Naive thymus-derived CD4-positive, alpha-beta T cell (primary cell): ENCODE data around the gene SYT2. TPM values are rescaled to one million over a fixed set of nuclear protein-coding genes. Genes with fewer than 3 reads are reported as not detected.
A peak's percentile ranks its signal among the peaks of the same experiment; 100 is the strongest.

Experiments used
- ATAC-seq: fragments of 150-1000 bp; cut with Tn5 transposase; 2 replicates; pipeline ENCODE4 v1.10.0; 2021; ENCODE audit warnings: mild to moderate bottlenecking, moderate library complexity
- CTCF ChIA-PET: fragments of 350-600 bp; sonication (Branson Sonifier 250); formaldehyde crosslinking; loops from one replicate; lab custom pipeline; 2021; ENCODE audit warnings: antibody characterized with exemption; lab: Charles Lee
- POLR2A ChIA-PET: fragments of 350-600 bp; sonication (Branson Sonifier 250); formaldehyde crosslinking; loops from one replicate; lab custom pipeline; 2021; ENCODE audit warnings: antibody characterized with exemption, inconsistent platforms; lab: Charles Lee
- DNase-seq, 9 donors: peaks; one replicate each; pipeline versions ENCODE4 v3.0.0 to v3.0.0-alpha.2; 2020 to 2022; ENCODE audit warnings: mixed read lengths in 1 of 9
- H3K27ac ChIP-seq: one replicate; pipeline ENCODE4 v1.7.0; 2013; ENCODE audit warnings: mild to moderate bottlenecking, low read depth, low read length, moderate library complexity
- H3K27me3 ChIP-seq, 2 donors: one replicate each; pipeline ENCODE4 v1.7.0; 2013; ENCODE audit warnings: low read length in 2 of 2, mild to moderate bottlenecking in 2 of 2, moderate library complexity in 2 of 2; ENCODE audit not compliant: control insufficient read depth in 2 of 2, insufficient read depth in 2 of 2
- H3K36me3 ChIP-seq, 3 experiments: 1 replicate in 2 of 3; 2 replicates in 1 of 3; pipeline ENCODE4 v1.7.0; 2013; ENCODE audit warnings: low read length in 3 of 3, mild to moderate bottlenecking in 3 of 3, moderate library complexity in 1 of 3; ENCODE audit not compliant: insufficient read depth in 3 of 3, control insufficient read depth in 2 of 3
- H3K4me1 ChIP-seq, 2 donors: one replicate each; pipeline ENCODE4 v1.7.0; 2013; ENCODE audit warnings: low read length in 2 of 2, mild to moderate bottlenecking in 2 of 2, moderate library complexity in 1 of 2; ENCODE audit not compliant: control insufficient read depth in 2 of 2, insufficient read depth in 2 of 2
- H3K4me3 ChIP-seq: 2 replicates; pipeline ENCODE4 v1.7.0; 2013; ENCODE audit warnings: mild to moderate bottlenecking, low read length
- H3K9me3 ChIP-seq, 3 experiments: 1 replicate in 2 of 3; 2 replicates in 1 of 3; pipeline ENCODE4 v1.7.0; 2013; ENCODE audit warnings: low read length in 3 of 3; ENCODE audit not compliant: control insufficient read depth in 2 of 3
- H3K27ac Mint-ChIP-seq, 9 donors: one replicate each; pipeline ENCODE4 v1.8.0; 2020 to 2022; ENCODE audit warnings: mixed read lengths in 9 of 9, mild to moderate bottlenecking in 8 of 9, moderate library complexity in 5 of 9, inconsistent platforms in 2 of 9
- H3K27me3 Mint-ChIP-seq, 5 donors: one replicate each; pipeline ENCODE4 v1.8.0; 2021 to 2022; ENCODE audit warnings: mixed read lengths in 5 of 5, mild to moderate bottlenecking in 1 of 5
- H3K36me3 Mint-ChIP-seq, 5 donors: one replicate each; pipeline ENCODE4 v1.8.0; 2020 to 2022; ENCODE audit warnings: mixed read lengths in 5 of 5, mild to moderate bottlenecking in 3 of 5, inconsistent platforms in 1 of 5
- H3K4me1 Mint-ChIP-seq, 7 donors: one replicate each; pipeline ENCODE4 v1.8.0; 2020 to 2022; ENCODE audit warnings: mixed read lengths in 7 of 7, mild to moderate bottlenecking in 3 of 7, inconsistent platforms in 1 of 7
- H3K4me3 Mint-ChIP-seq, 10 donors: one replicate each; pipeline ENCODE4 v1.8.0; 2020 to 2022; ENCODE audit warnings: mild to moderate bottlenecking in 10 of 10, mixed read lengths in 10 of 10, moderate library complexity in 6 of 10, inconsistent platforms in 2 of 10
- H3K9me3 Mint-ChIP-seq, 11 donors: one replicate each; pipeline ENCODE4 v1.8.0; 2020 to 2022; ENCODE audit warnings: mixed read lengths in 11 of 11, mild to moderate bottlenecking in 4 of 11, inconsistent platforms in 1 of 11, moderate library complexity in 1 of 11
- intact Hi-C, 2 donors: fragments of 100-400 bp; cut with micrococcal nuclease; formaldehyde crosslinking; loops; one replicate each; pipeline ENCODE4 v1.15.1; 2023
- polyA plus RNA-seq, 2 donors: library from polyadenylated mRNA; unstranded; fragments of 300-500 nt; fragmentation: Illumina TruSeq; gene quantifications; one replicate each; pipeline ENCODE4 v1.2.3, GENCODE V29; 2021
- total RNA-seq, 6 experiments: library from RNA in 5 of 6; stranded (reverse) in 5 of 6; gene quantifications; 1 replicate in 5 of 6; 2 replicates in 1 of 6; pipeline ENCODE4 v1.2.3 and lab custom pipeline; 2021 to 2026

Gene SYT2
- total and polyA plus RNA-seq, 7 experiments from 2014 or later = 0.02 TPM; not detected in 6

DNA sequence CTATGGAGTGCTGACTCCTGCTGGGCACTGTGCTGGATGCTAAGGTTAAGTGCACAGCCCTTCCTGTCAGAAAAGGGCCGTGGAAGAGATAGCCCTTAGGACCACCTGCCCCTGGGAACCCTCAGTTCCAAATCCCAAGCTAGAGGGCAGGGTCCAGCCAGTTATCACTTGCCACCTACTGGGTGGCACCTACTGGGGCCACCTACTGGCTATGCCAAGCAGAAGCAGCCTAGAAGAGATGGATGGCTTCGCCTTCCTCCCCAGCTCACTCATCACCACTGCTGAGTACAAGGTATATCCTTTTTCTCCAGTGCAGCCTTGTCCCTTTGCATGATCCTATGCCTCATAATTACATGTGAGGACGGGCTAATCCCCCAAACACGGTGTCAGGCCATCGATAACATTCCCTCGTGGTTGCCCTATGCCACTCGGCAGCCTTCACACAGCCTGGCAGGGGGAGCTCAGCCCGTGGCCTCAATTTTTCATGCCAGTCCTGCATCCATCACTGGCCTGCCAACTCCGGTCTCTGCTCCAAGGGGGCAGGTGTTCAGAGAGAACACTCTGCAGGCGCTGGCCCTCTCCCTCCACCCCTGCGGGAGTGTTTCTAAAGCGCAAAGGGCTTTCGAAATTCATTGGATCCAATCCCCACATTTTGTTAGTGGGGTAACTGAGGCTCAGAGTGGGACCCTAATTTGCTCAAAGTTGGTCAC is 49.0 kb downstream of the SYT2 start:
- intact Hi-C loops = loop anchor here in 1 of 2 donors (2.0 kb wide), 1 partner anchor 160 kb away; no protein-coding TSS in a partner anchor
- no peaks in the 10 kb centered on the region for H3K36me3 ChIP-seq
- peak in 1 of 9 donors; percentile 13 for DNase-seq
- H3K4me3 ChIP-seq = no peak overlapping the region
- ATAC-seq = no peak
- H3K4me1 Mint-ChIP-seq = peaks cover 0 to 3% (median 0%) of the 10 kb centered on the region in 7 donors
- H3K9me3 ChIP-seq = no peaks in the 10 kb centered on the region
- H3K4me3 Mint-ChIP-seq = no peak overlapping the region
- peaks cover 22 to 47% (median 40%) of the 10 kb centered on the region in 5 donors for H3K27me3 Mint-ChIP-seq
- no peak overlapping the region for H3K27ac ChIP-seq
- POLR2A ChIA-PET = no interaction called here
- no peaks in the 10 kb centered on the region for H3K4me1 ChIP-seq
- peaks cover 0 to 2% (median 0%) of the 10 kb centered on the region in 11 donors for H3K9me3 Mint-ChIP-seq
- no peaks in the 10 kb centered on the region for H3K36me3 Mint-ChIP-seq
- H3K27me3 ChIP-seq = no peaks in the 10 kb centered on the region
- H3K27ac Mint-ChIP-seq = no peak overlapping the region
- CTCF ChIA-PET = no interaction called here

DNA sequence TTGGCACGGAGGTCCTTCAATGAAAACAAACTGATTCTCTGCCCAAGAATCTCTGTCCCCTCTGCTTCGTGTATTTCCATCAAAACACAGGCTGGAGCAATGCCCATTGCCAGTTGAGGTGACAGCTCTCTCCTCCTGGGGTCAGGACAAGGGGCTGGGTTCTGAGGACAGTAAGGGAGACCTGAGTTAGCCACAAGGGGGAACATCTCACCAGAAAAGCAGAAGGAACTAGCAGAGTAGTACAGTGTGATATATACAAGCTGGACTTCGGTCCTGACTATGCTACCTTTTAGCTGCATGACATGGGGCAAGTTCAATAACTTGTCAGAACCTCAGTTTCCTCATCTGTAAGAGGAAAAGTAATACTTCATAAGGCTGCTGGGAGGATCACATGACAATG is 50.3 kb downstream of the SYT2 start:
- ChIA-PET POLR2A (no interaction called here), CTCF (interaction anchor here (0.6 to 1.9 kb wide), 2 partner anchors 12 to 152 kb away, joined by 3 to 6 read pairs; no protein-coding TSS in a partner anchor)
- H3K9me3 Mint-ChIP-seq = no peaks in the 10 kb centered on the region
- intact Hi-C loops = loop anchor here in 1 of 2 donors (2.0 kb wide), 1 partner anchor 159 kb away; no protein-coding TSS in a partner anchor
- Histone ChIP-seq H3K27ac (no peak overlapping the region), H3K4me1 (no peaks in the 10 kb centered on the region), H3K36me3 (no peaks in the 10 kb centered on the region), H3K9me3 (no peaks in the 10 kb centered on the region), H3K27me3 (no peaks in the 10 kb centered on the region), H3K4me3 (no peak overlapping the region)
- H3K4me1 Mint-ChIP-seq = peaks cover 0 to 3% (median 0%) of the 10 kb centered on the region in 7 donors
- no peak overlapping the region for H3K4me3 Mint-ChIP-seq
- H3K27ac Mint-ChIP-seq = no peak overlapping the region
- H3K27me3 Mint-ChIP-seq = peaks cover 22 to 50% (median 45%) of the 10 kb centered on the region in 5 donors
- H3K36me3 Mint-ChIP-seq = no peaks in the 10 kb centered on the region
- no peak for ATAC-seq
- DNase-seq = no peak

DNA sequence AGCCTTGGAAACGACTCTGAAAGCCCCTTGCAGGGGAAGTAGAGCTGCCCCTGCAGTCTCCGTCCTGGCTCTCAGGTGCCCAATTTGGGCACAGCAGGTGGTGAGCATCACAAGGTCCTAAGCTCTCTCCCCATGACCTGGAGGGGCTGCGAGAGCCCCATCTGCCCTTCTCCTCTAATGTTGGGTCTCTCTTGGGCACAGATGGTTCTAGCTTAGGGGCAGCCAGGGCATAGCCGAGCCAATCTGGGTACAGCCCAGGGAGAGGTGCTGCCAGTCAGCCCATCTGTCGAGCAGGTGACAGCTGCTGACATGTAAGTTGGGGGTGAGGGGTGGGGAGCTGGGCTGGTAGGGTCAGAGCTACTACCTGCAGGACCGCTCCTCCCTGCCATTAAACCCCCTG is 50.7 kb downstream of the SYT2 start:
- CTCF ChIA-PET = interaction anchor here (1.9 kb wide), 1 partner anchor 11 kb away, joined by 6 read pairs; no protein-coding TSS in a partner anchor
- Mint-ChIP-seq H3K4me3 (no peak overlapping the region), H3K4me1 (peaks cover 0 to 3% (median 0%) of the 10 kb centered on the region in 7 donors), H3K9me3 (no peaks in the 10 kb centered on the region), H3K27ac (no peak overlapping the region), H3K27me3 (peaks cover 26 to 55% (median 45%) of the 10 kb centered on the region in 5 donors), H3K36me3 (no peaks in the 10 kb centered on the region)
- H3K4me3 ChIP-seq = no peak overlapping the region
- POLR2A ChIA-PET = no interaction called here
- no peak for DNase-seq
- no peaks in the 10 kb centered on the region for H3K4me1 ChIP-seq
- intact Hi-C loops = no loop called here
- no peaks in the 10 kb centered on the region for H3K36me3 ChIP-seq
- no peaks in the 10 kb centered on the region for H3K9me3 ChIP-seq
- H3K27ac ChIP-seq = no peak overlapping the region
- H3K27me3 ChIP-seq = no peaks in the 10 kb centered on the region
- ATAC-seq = no peak

DNA sequence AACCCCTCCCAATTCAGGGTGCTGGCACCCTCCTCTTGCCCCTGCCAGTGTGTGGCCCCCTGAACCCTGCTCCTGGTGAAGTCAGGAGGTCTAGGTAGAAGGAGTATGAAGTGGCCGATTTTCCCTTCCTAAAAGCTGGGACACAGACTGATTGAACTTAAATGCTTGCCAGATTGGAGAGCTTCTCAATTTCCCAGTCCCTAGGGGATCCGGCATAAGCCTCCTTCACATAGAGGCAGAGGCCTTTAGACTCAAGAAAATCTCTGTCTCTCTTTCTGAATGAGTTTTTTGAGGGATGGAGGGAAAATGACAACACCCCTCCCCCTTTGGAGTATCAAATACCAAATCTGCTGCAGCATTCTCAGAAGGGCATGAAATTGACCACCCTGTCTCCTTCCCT is 51.5 kb downstream of the SYT2 start:
- CTCF ChIA-PET = interaction anchor here (0.6 to 1.9 kb wide), 2 partner anchors 10 to 466 kb away, joined by 3 to 6 read pairs; no protein-coding TSS in a partner anchor
- Histone ChIP-seq H3K9me3 (no peaks in the 10 kb centered on the region), H3K27ac (no peak overlapping the region), H3K4me3 (no peak overlapping the region), H3K27me3 (no peaks in the 10 kb centered on the region), H3K4me1 (no peaks in the 10 kb centered on the region), H3K36me3 (no peaks in the 10 kb centered on the region)
- H3K36me3 Mint-ChIP-seq = no peaks in the 10 kb centered on the region
- H3K27ac Mint-ChIP-seq = peak overlapping the region in 1 of 9 donors; percentile 20
- intact Hi-C loops = no loop called here
- H3K4me1 Mint-ChIP-seq = peaks cover 0 to 3% (median 0%) of the 10 kb centered on the region in 7 donors
- H3K9me3 Mint-ChIP-seq = no peaks in the 10 kb centered on the region
- ATAC-seq (no peak), DNase-seq (no peak)
- no peak overlapping the region for H3K4me3 Mint-ChIP-seq
- peaks cover 27 to 55% (median 42%) of the 10 kb centered on the region in 5 donors for H3K27me3 Mint-ChIP-seq
- POLR2A ChIA-PET = no interaction called here

DNA sequence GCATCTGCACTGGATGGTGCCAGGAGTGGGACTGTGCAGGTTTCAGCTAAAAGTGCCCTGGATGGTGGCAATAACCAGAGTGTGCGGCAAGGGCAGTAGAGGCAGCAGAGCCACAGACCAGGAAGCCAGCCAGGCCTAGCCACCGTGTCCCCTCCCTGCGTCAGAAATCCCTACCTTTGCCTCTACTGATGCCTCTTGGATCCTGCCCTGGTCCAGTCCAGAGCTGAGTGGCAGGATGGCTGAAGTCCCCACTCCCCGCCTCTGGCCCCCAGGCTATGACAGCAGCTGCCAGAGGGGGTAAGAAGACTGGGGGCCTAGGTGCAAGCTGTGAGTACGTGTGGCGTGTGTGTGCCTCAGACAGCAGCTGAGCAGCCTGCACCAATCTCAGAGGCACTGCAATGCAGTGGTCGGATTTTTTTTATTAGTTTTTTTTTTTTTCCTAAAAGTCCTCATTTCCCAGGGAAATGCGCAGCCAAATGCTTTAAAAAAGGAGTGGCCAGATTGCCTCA is 51.9 kb downstream of the SYT2 start:
- H3K4me3 Mint-ChIP-seq = no peak overlapping the region
- peaks cover 0 to 3% (median 0%) of the 10 kb centered on the region in 7 donors for H3K4me1 Mint-ChIP-seq
- H3K27me3 Mint-ChIP-seq = peaks cover 26 to 50% (median 38%) of the 10 kb centered on the region in 5 donors
- Histone ChIP-seq H3K4me1 (no peaks in the 10 kb centered on the region), H3K9me3 (no peaks in the 10 kb centered on the region), H3K27ac (no peak overlapping the region), H3K36me3 (no peaks in the 10 kb centered on the region), H3K27me3 (no peaks in the 10 kb centered on the region), H3K4me3 (no peak overlapping the region)
- ATAC-seq (no peak), DNase-seq (no peak)
- ChIA-PET POLR2A (interaction anchor here (0.8 kb wide), 1 partner anchor 28 kb away, joined by 3 read pairs; no protein-coding TSS in a partner anchor), CTCF (no interaction called here)
- no peak overlapping the region for H3K27ac Mint-ChIP-seq
- intact Hi-C loops = no loop called here
- H3K9me3 Mint-ChIP-seq = no peaks in the 10 kb centered on the region
- H3K36me3 Mint-ChIP-seq = no peaks in the 10 kb centered on the region

DNA sequence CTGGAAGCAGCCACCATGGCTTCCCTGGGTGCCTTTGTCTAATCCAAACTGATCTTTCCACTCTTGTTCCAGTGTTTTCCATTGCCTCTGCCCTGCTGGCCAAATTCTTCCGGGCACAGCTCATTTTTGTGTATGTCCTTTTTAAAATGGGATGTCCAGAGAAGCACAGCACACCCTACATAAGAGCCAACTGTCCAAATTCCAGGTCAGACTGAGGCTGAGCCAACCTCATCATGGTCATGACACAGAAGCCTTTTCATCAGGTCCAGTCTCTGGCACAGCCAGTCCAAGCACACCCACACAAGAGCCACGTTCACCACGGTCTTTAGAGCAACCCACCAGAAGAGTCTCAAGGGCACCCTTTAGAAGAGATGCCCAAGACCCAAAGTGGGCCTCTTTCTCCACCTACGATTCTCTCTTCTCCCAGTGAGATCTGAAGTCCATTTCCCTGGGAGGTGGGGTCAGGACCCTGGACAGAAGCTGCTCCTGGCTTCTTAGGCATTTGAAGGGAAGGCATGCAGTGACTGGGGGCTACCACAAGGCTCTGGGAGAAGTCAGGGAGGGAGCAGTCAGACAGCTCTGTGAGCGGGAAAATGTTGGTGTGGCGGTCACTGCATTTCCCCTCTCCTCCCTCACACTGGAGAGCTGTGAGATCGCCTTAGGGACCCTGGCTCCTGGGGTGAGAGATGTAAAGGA is 53.2 kb downstream of the SYT2 start:
- Histone ChIP-seq H3K27ac (no peak overlapping the region), H3K4me1 (no peaks in the 10 kb centered on the region), H3K27me3 (no peaks in the 10 kb centered on the region), H3K4me3 (no peak overlapping the region), H3K36me3 (no peaks in the 10 kb centered on the region), H3K9me3 (no peaks in the 10 kb centered on the region)
- H3K9me3 Mint-ChIP-seq = no peaks in the 10 kb centered on the region
- H3K27ac Mint-ChIP-seq = peak overlapping the region in 1 of 9 donors; percentile 73
- H3K4me1 Mint-ChIP-seq = peaks cover 0 to 3% (median 0%) of the 10 kb centered on the region in 7 donors
- intact Hi-C loops = no loop called here
- no peak for DNase-seq
- no peaks in the 10 kb centered on the region for H3K36me3 Mint-ChIP-seq
- POLR2A ChIA-PET = interaction anchor here (0.8 kb wide), 1 partner anchor 30 kb away, joined by 3 read pairs; no protein-coding TSS in a partner anchor
- H3K4me3 Mint-ChIP-seq = no peak overlapping the region
- ATAC-seq = no peak
- CTCF ChIA-PET = no interaction called here
- peaks cover 22 to 52% (median 29%) of the 10 kb centered on the region in 5 donors for H3K27me3 Mint-ChIP-seq
